ENCODE measurements around the gene DMD. TPM values are rescaled to one million over a fixed set of nuclear protein-coding genes. Genes with fewer than 3 reads are reported as not detected.
"Not testable (repeated sequence)": the region's sequence is repeated elsewhere in the genome, so short reads cannot be mapped to it uniquely, and the experiment has no call there.

The DMD gene
- total RNA-seq, 1 donor from 2014 or later, result 143 TPM

GRCh38 chrX:31934015-31934414 lies 1277.3 kb downstream of the DMD start:
- TF ChIP-seq CTCF (IDR thresholded peaks at IDR 0.05; ENCODE audit: borderline replicate concordance), result no peak
- no peaks in the 10 kb centered on the region for H3K36me3 ChIP-seq
- H3K4me3 ChIP-seq, result no peak overlapping the region
- no peaks in the 10 kb centered on the region for H3K4me1 ChIP-seq
- no peaks in the 10 kb centered on the region for H3K27me3 ChIP-seq (ENCODE audit: low read depth)
- no peaks in the 10 kb centered on the region for H3K9me3 ChIP-seq (replicated peaks)
- no peak for DNase-seq
- intact Hi-C loops (cut with micrococcal nuclease), result no loop called here
- H3K27ac ChIP-seq (replicated peaks), result no peak overlapping the region

DNA sequence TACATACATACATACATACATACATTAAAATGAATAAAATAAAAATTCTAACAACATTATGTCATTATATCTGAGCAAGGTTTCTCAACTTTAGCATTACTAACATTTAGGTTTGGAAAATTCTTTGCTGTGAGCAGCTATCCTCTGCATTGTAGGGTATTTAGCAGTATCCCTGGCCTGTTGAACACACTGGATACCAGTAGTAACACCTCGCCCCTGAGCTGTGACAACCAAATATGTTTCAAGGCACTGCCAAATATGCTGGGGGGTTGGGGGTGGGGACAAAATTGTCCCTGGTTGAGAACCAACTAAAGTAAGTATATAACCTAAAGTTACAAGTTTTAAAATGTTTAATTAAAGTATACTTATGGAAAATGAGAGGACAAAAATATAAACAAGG lies 1278.6 kb downstream of the DMD start:
- no peaks in the 10 kb centered on the region for H3K9me3 ChIP-seq (replicated peaks)
- no peaks in the 10 kb centered on the region for H3K27me3 ChIP-seq (ENCODE audit: low read depth)
- no peak overlapping the region for H3K4me3 ChIP-seq
- H3K4me1 ChIP-seq, result no peaks in the 10 kb centered on the region
- TF ChIP-seq CTCF (IDR thresholded peaks at IDR 0.05; ENCODE audit: borderline replicate concordance), result no peak
- H3K36me3 ChIP-seq, result no peaks in the 10 kb centered on the region
- H3K27ac ChIP-seq (replicated peaks), result no peak overlapping the region
- DNase-seq, result no peak
- intact Hi-C loops (cut with micrococcal nuclease), result no loop called here

DNA sequence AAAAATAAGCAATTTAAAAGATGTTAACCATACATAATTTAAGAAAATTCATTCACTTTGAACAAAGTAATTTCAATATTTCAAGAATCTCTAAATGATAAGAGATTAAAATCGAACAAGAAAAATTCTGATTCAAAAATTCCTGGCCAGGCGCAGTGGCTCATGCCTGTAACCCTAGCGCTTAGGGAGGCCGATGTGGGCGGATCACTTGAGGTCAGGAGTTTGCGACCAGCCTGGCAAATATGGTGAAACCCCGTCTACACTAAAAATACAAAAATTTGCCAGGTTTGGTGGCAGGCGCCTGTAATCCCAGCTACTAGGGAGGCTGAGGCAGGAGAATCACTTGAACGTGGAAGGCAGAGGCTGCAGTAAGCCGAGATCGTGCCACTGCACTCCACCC lies 1279.0 kb downstream of the DMD start:
- H3K4me1 ChIP-seq; DNase-seq; intact Hi-C loops (cut with micrococcal nuclease); H3K4me3 ChIP-seq; H3K9me3 ChIP-seq (replicated peaks); H3K27ac ChIP-seq (replicated peaks); H3K36me3 ChIP-seq; H3K27me3 ChIP-seq (ENCODE audit: low read depth): not testable (repeated sequence)

GRCh38 chrX:31931225-31931624 lies 1280.1 kb downstream of the DMD start:
- no peaks in the 10 kb centered on the region for H3K36me3 ChIP-seq
- H3K27ac ChIP-seq (replicated peaks), result no peak overlapping the region
- no peak overlapping the region for H3K4me3 ChIP-seq
- no peaks in the 10 kb centered on the region for H3K27me3 ChIP-seq (ENCODE audit: low read depth)
- no peaks in the 10 kb centered on the region for H3K9me3 ChIP-seq (replicated peaks)
- TF ChIP-seq CTCF (IDR thresholded peaks at IDR 0.05; ENCODE audit: borderline replicate concordance), result no peak
- DNase-seq, result no peak
- intact Hi-C loops (cut with micrococcal nuclease), result no loop called here
- no peaks in the 10 kb centered on the region for H3K4me1 ChIP-seq

DNA sequence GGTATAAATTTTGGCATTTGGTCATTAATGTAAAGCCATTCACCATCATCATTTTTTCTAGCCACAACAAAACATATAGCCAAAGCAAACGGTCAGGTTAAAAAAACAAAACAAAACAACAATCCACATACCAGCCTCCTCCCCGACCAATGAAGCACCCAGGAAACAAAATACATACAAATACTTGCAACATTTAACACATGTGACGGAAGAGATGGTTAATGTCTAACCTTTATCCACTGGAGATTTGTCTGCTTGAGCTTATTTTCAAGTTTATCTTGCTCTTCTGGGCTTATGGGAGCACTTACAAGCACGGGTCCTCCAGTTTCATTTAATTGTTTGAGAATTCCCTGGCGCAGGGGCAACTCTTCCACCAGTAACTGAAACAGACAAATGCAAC lies 1282.0 kb downstream of the DMD start:
- Histone ChIP-seq H3K9me3 (replicated peaks) (no peaks in the 10 kb centered on the region), H3K4me1 (no peaks in the 10 kb centered on the region), H3K27me3 (ENCODE audit: low read depth) (no peaks in the 10 kb centered on the region), H3K4me3 (no peak overlapping the region), H3K36me3 (no peaks in the 10 kb centered on the region), H3K27ac (replicated peaks) (no peak overlapping the region)
- no peak for DNase-seq
- intact Hi-C loops (cut with micrococcal nuclease), result no loop called here
- TF ChIP-seq CTCF (IDR thresholded peaks at IDR 0.05; ENCODE audit: borderline replicate concordance), result no peak

DNA sequence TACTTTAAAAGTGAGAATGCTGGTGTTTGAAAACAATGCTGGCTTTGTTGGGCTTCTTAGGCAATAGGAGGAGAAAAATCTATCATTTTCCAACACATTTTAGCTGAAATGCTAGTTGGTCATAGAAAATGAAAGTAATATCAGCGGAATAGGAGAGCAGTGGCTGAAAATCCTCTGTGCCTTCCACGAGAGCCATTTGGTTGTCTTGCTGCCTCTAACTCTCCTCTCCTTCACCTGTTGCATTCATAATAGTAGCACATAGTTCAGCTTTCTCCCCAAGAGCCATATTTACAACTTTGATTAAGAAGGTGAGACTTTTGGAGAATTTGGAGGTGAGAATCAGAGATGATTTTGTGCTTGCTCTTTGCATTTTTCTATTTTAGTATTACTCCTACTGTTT lies 1290.1 kb downstream of the DMD start:
- no peak overlapping the region for H3K4me3 ChIP-seq
- no peak overlapping the region for H3K27ac ChIP-seq (replicated peaks)
- intact Hi-C loops (cut with micrococcal nuclease), result no loop called here

More for the DNA sequence above, 1290.1 kb downstream of the DMD start:
- DNase-seq, result no peak
- Histone ChIP-seq H3K4me1 (no peaks in the 10 kb centered on the region), H3K9me3 (replicated peaks) (no peaks in the 10 kb centered on the region), H3K27me3 (ENCODE audit: low read depth) (no peaks in the 10 kb centered on the region), H3K36me3 (no peaks in the 10 kb centered on the region)
- no peak for TF ChIP-seq CTCF (IDR thresholded peaks at IDR 0.05; ENCODE audit: borderline replicate concordance)
